ENCODE measurements around the gene LRFN3.
A peak's percentile ranks its signal among the peaks of the same experiment; 100 is the strongest.
"Not testable (repeated sequence)": the region's sequence is repeated elsewhere in the genome, so short reads cannot be mapped to it uniquely, and the experiment has no call there.

The LRFN3 gene

GRCh38 chr19:35935911-35936737 is at the start of gene LRFN3:
TSS of gene LRFN3 (plus strand) at chr19:35936374. CDS start at chr19:35939426, 3,052 bp downstream.
- TF ChIP-seq CTCF (IDR thresholded peaks at IDR 0.05; ENCODE audit: low read depth, low read length, missing control alignments) = no peak
- peak within 1 kb of the TSS; percentile 53 for H3K4me3 ChIP-seq (replicated peaks; ENCODE audit: low read depth, low read length)
- no peak for DNase-seq (ENCODE audit: extremely low read depth, low read depth)

GRCh38 chr19:35887197-35887596 is 49.0 kb upstream of the LRFN3 start:
- TF ChIP-seq CTCF (IDR thresholded peaks at IDR 0.05; ENCODE audit: low read depth, low read length, missing control alignments) = no peak
- no peak for DNase-seq (ENCODE audit: extremely low read depth, low read depth)

GRCh38 chr19:35888398-35888797 is 47.8 kb upstream of the LRFN3 start:
- DNase-seq (ENCODE audit: extremely low read depth, low read depth) = no peak
- no peak for TF ChIP-seq CTCF (IDR thresholded peaks at IDR 0.05; ENCODE audit: low read depth, low read length, missing control alignments)

More at GRCh38 chr19:35887197-35887596, 49.0 kb upstream of the LRFN3 start:
- H3K4me3 ChIP-seq (replicated peaks; ENCODE audit: low read depth, low read length) = no peak overlapping the region

GRCh38 chr19:35889370-35890112 is 46.6 kb upstream of the LRFN3 start:
- no peak for DNase-seq (ENCODE audit: extremely low read depth, low read depth)
- no peak for TF ChIP-seq CTCF (IDR thresholded peaks at IDR 0.05; ENCODE audit: low read depth, low read length, missing control alignments)
- no peak overlapping the region for H3K4me3 ChIP-seq (replicated peaks; ENCODE audit: low read depth, low read length)

More at GRCh38 chr19:35888398-35888797, 47.8 kb upstream of the LRFN3 start:
- no peak overlapping the region for H3K4me3 ChIP-seq (replicated peaks; ENCODE audit: low read depth, low read length)

GRCh38 chr19:35890113-35890650 is 46.0 kb upstream of the LRFN3 start:
- DNase-seq (ENCODE audit: extremely low read depth, low read depth) = no peak
- no peak for TF ChIP-seq CTCF (IDR thresholded peaks at IDR 0.05; ENCODE audit: low read depth, low read length, missing control alignments)

GRCh38 chr19:35891819-35892218 is 44.4 kb upstream of the LRFN3 start:
- not testable (repeated sequence) for H3K4me3 ChIP-seq (replicated peaks; ENCODE audit: low read depth, low read length); DNase-seq (ENCODE audit: extremely low read depth, low read depth)

More at GRCh38 chr19:35890113-35890650, 46.0 kb upstream of the LRFN3 start:
- no peak overlapping the region for H3K4me3 ChIP-seq (replicated peaks; ENCODE audit: low read depth, low read length)

GRCh38 chr19:35894342-35894741 is 41.8 kb upstream of the LRFN3 start:
- TF ChIP-seq CTCF (IDR thresholded peaks at IDR 0.05; ENCODE audit: low read depth, low read length, missing control alignments) = no peak
- H3K4me3 ChIP-seq (replicated peaks; ENCODE audit: low read depth, low read length) = no peak overlapping the region
- no peak for DNase-seq (ENCODE audit: extremely low read depth, low read depth)

All from HFF-Myc (cell line).